22Rv1 (cell line): ENCODE data around the gene XG.

Source experiments
- H3K27ac ChIP-seq: fragments of 450-650 bp; 2 replicates; pipeline ENCODE4 v1.5.1; 2017
- CTCF ChIP-seq: fragments of 450-650 bp; IDR thresholded peaks from 2 replicates; pipeline ENCODE4 v1.5.1; 2017; ENCODE audit warnings: mild to moderate bottlenecking
- ZFX ChIP-seq: fragments of 450-650 bp; IDR thresholded peaks from 2 replicates; pipeline ENCODE4 v1.6.1; 2017; ENCODE audit warnings: antibody characterized with exemption, borderline replicate concordance

Gene XG

GRCh38 chrX:2823795-2824386 is 72.1 kb downstream of the XG start:
- TF ChIP-seq ZFX (no peak), CTCF (no peak)
- H3K27ac ChIP-seq: no peak overlapping the region

DNA sequence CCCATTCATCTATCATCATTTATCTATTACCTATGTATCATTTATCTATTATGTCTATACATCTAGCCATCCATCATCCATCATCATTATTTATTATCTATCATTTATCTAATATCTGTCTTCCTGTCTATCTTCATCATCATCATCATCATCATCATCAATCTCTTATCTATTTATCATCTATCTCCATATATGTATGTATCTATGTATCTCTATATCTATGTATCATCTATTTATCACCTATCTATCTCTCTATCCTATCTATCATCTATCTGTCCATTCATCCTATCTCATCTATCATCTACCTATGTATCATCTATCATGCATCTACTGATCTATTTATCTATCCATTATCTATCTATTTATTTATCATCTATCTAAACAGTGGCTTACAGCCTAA is 73.0 kb downstream of the XG start:
- TF ChIP-seq CTCF: no peak
- no peak for TF ChIP-seq ZFX
- H3K27ac ChIP-seq: no peak overlapping the region

- no peak within 1 kb of the TSS for H3K27ac ChIP-seq
- TF ChIP-seq ZFX: no peak
- no peak for TF ChIP-seq CTCF
Observed at GRCh38 chrX:2828344-2828958, 76.6 kb downstream of the XG start, which contains the start of gene GYG2. GYG2 (plus strand) TSS chrX:2828930; CDS start chrX:2830189, 1,259 bp downstream.

- H3K27ac ChIP-seq: no peak overlapping the region
- TF ChIP-seq ZFX (no peak), CTCF (no peak)
Observed at GRCh38 chrX:2828959-2829411, 77.1 kb downstream of the XG start.

DNA sequence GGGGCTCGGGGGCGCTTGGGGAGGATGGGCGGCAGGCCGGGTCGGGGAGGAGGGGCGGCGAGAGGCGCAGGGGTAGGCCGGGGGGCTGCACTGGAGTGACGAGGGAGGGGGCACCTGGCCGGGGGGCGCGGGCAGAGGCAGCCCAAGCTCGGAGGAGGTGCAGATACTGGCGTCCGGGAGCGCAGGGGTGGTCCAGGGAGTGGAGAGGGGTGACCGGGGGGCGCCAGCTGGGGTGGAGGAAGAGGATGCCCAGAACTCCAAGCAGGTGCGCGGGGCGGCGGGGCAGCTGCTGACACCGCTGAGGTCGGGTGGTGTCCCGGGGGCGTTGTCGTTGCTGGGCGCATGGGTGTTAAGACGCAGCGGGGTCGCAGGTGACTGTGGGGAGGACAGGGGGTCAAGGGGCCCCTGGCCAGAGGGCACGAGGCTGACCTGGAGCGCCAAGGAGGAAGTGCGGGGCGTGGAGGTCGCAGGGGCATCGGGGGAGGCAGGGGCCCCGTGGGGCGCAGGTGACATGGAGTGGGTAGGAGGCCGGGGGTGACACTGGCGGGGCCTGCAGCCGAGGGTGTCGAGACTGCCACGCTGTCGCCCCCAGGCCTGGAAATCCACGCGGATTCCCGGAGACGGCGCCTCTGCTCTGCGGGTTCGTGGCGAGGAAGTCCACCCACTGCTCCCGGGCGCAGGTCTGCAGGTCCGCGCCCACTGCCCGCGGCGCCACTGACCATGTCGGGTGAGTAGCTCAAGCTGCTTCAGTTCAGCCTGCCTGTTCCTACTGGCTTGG is 77.8 kb downstream of the XG start:
- H3K27ac ChIP-seq: no peak overlapping the region
- no peak for TF ChIP-seq ZFX
- TF ChIP-seq CTCF: no peak

DNA sequence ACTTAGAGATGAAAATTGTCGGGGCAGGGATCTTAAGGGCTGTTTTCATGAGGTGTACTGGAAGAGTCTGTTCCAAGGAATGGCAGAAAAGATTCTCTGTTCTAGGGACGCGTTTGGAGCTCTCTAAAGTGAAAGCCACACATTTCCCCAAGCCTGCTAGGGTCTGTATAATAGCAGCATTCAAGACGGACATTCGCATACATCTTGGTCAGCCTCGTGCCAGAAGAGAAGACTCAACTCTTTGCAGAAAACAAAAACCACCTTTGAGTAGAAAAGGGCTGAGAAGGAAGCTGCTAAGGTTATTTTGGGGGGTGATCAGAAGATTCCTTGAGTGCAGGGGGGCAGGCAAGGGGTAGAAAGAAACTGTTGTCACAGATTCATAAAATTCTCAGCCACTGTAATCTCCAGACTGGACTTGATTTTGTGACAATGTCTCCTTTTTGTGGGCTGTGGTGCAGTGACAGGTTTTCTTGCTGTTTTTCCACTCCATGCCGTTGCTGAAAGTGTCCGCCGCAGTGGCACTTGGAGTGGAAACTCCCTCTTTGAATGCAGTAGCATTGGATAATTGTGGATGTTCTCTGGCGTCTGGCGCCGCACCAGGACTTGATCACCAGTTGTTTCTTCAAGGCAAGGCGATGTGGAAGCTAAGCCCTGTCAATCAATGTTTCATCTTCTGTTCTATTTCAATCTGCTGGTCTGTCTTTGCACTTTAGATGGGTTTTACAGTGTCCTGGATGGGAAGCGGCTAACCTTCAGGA is 79.8 kb downstream of the XG start:
- no peak overlapping the region for H3K27ac ChIP-seq
- TF ChIP-seq CTCF (no peak), ZFX (no peak)
